Measurements from ENCODE around the gene MLC1.

The MLC1 gene

GRCh38 chr22:50017701-50018224 is 67.5 kb downstream of the MLC1 start:
- in situ Hi-C loops (cut with HindIII; ENCODE audit: low sequenced_read_pairs) = loop anchor here (25.0 kb wide), 1 partner anchor 105 kb away; the partner anchor contains the start of genes ALG12 and CRELD2

- in situ Hi-C loops (cut with HindIII; ENCODE audit: low sequenced_read_pairs) = loop anchor here (25.0 kb wide), 1 partner anchor 105 kb away; the partner anchor contains the start of genes ALG12 and CRELD2
Measured at GRCh38 chr22:50016988-50017700, 68.1 kb downstream of the MLC1 start.

GRCh38 chr22:50016308-50016987 is 68.8 kb downstream of the MLC1 start:
- in situ Hi-C loops (cut with HindIII; ENCODE audit: low sequenced_read_pairs) = loop anchor here (25.0 kb wide), 1 partner anchor 104 kb away; the partner anchor contains the start of genes ALG12 and CRELD2

- in situ Hi-C loops (cut with HindIII; ENCODE audit: low sequenced_read_pairs) = loop anchor here (25.0 kb wide), 1 partner anchor 103 kb away; the partner anchor contains the start of genes ALG12 and CRELD2
Measured at GRCh38 chr22:50015451-50016307, 69.5 kb downstream of the MLC1 start.

GRCh38 chr22:50014655-50015401 is 70.4 kb downstream of the MLC1 start:
- in situ Hi-C loops (cut with HindIII; ENCODE audit: low sequenced_read_pairs) = loop anchor here (25.0 kb wide), 1 partner anchor 103 kb away; the partner anchor contains the start of genes ALG12 and CRELD2

GRCh38 chr22:50014053-50014501 is 71.1 kb downstream of the MLC1 start:
- in situ Hi-C loops (cut with HindIII; ENCODE audit: low sequenced_read_pairs) = loop anchor here (25.0 kb wide), 1 partner anchor 102 kb away; the partner anchor contains the start of genes ALG12 and CRELD2

GRCh38 chr22:50012211-50013181 is 72.7 kb downstream of the MLC1 start, which contains the start of gene IL17REL:
Gene IL17REL, minus strand, starts transcription at chr22:50012765. Its CDS starts 119 bp downstream, at chr22:50012646.
- in situ Hi-C loops (cut with HindIII; ENCODE audit: low sequenced_read_pairs) = loop anchor here (25.0 kb wide), 1 partner anchor 100 kb away; the partner anchor contains the start of genes ALG12 and CRELD2

GRCh38 chr22:50011447-50012210 is 73.6 kb downstream of the MLC1 start:
- in situ Hi-C loops (cut with HindIII; ENCODE audit: low sequenced_read_pairs) = loop anchor here (25.0 kb wide), 1 partner anchor 99 kb away; the partner anchor contains the start of genes ALG12 and CRELD2

- in situ Hi-C loops (cut with HindIII; ENCODE audit: low sequenced_read_pairs) = loop anchor here (25.0 kb wide), 1 partner anchor 99 kb away; the partner anchor contains the start of genes ALG12 and CRELD2
Measured at GRCh38 chr22:50010676-50011446, 74.4 kb downstream of the MLC1 start.

GRCh38 chr22:50009765-50010675 is 75.2 kb downstream of the MLC1 start:
- in situ Hi-C loops (cut with HindIII; ENCODE audit: low sequenced_read_pairs) = loop anchor here (25.0 kb wide), 1 partner anchor 98 kb away; the partner anchor contains the start of genes ALG12 and CRELD2
